Activated effector memory CD4-positive, alpha-beta T cell treated with anti-CD3 and anti-CD28 coated beads, Interleukin-2, amount 50 U/mL, for 16 hours (primary cell): ENCODE measurements around the gene DNAI1.

Source experiments
- DNase-seq: peaks from one replicate; pipeline ENCODE4 v3.0.0-alpha.2; 2020

Gene DNAI1

DNA sequence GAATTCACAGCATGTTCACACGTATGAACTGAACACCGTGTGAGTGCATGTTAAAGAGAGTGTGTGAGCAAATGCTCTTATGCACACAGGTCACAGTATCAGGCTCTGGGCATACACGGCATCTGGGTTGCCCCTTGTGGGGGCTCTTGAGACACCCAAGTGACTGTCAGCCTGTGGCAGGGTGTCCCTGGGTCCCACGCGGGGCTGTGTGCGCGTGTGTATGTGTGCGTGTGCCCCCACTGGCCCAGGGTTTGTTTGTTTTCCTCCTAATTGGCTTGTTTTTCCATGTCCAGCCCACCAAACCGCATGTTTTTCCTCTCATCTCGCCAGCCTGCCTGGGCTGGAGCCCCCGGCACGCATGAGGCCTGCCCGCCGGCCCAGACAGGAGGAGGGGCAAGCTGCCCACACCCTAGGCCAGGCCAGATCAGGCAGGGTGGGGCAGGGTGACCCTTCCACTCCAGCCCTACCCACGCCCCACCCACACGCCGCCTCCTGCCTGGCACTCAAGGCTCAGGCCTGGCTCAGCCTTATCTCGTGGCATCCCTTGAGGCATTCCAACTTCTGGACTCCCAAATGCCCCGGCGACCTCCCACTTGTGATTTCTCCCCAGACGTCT is 102.1 kb downstream of the DNAI1 start:
- DNase-seq = no peak

- DNase-seq = no peak
Observed at GRCh38 chr9:34562135-34562745, 103.6 kb downstream of the DNAI1 start.

DNA sequence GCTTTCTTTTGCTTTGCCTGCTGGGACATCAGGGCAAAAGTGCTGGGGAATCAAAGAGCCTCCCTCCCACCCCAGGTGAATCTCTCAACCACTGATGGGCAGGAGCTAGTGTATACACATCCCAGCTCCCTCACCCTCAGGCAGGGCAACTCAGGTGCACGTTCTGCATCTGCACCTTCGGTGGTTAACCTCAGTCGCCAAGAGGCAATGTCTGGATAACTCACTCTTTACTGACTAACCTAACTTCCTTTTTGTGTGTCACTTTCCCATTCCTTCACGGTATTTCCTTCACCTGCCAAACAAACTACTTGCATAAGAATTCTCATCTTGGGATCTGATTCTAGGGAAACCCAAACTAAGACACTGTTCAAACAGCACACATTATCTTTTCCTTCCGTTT is 104.7 kb downstream of the DNAI1 start:
- DNase-seq = no peak

- DNase-seq = no peak
Observed at GRCh38 chr9:34564617-34565016, 106.0 kb downstream of the DNAI1 start.

GRCh38 chr9:34565856-34566255 is 107.3 kb downstream of the DNAI1 start:
- no peak for DNase-seq

DNA sequence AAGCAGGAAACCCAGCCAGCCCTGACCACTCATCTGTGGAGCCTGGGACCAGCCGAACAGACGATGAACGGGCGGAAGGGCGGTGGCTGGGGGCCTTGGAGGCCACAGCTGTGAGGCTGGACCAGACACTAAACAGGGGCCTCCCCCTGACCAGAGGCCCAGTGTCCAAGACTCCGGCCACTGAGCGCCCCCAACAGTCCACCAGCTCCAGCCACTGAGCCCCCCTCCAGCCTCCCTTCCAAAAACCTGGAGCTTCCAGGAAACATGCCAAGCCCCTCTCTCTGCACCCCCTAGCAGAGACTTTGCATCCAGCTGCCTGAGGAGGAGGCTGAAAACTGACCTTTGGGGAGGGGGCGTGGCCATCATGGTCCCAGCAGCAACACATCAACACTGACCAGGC is 107.7 kb downstream of the DNAI1 start:
- DNase-seq = no peak

GRCh38 chr9:34566972-34567371 is 108.4 kb downstream of the DNAI1 start:
- DNase-seq = no peak

DNA sequence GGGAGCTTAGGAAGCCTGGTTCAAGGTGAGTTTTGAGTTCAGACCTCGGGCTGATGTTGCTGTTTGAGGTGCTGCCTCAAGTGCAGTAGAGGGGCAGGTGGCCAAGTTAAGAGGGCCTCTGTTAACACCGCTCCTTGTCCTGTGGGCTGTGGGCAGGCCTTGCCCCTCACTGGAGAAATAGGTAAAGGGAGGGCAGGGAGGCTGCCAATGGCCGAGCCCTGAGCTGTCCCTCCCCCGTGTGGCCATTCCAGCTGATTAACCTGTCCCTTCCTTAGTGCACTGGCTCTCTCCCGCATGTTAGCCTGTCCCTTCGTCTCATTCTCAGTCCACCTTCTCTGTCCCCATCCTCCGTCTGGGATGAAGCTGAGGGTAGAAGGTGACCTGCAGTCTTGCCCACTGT is 109.5 kb downstream of the DNAI1 start:
- DNase-seq = no peak

- no peak for DNase-seq
Observed at GRCh38 chr9:34568774-34569173, 110.2 kb downstream of the DNAI1 start.

DNA sequence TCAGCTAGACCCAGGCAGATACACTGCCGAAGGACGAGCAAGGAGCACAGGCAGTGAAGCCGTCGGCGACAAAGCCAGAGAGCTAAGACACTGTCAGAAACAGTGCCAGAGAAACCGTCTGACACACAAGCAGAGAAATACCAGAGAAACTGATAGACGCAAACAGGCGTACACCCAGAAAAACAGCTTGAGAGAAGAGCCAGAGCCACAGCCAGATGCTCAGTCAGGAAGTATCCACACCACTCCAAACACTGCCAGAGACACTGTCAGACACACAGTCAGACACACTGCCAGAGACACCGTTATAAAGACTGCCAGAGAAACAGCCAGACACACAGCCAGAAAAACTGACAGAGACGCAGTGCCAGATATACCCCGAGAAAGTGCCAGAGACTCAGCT is 111.8 kb downstream of the DNAI1 start:
- no peak for DNase-seq
